PFSK-1 (cell line): ENCODE measurements around the gene TPSD1.

Source experiments
- FOXP2 ChIP-seq: optimal IDR thresholded peaks from 2 replicates; pipeline ENCODE3; 2011; ENCODE audit warnings: borderline replicate concordance, control low read depth, inconsistent platforms; ENCODE audit not compliant: insufficient read depth; ENCODE audit errors: extremely low read length, extremely low read depth
- POLR2AphosphoS5 ChIP-seq: IDR thresholded peaks from 2 replicates; pipeline ENCODE4 v1.6.1; 2012; ENCODE audit warnings: low read depth, mild to moderate bottlenecking, control low read depth, low read length, moderate library complexity
- SIN3A ChIP-seq: IDR thresholded peaks from 2 replicates; pipeline ENCODE4 v1.6.1; 2012; ENCODE audit warnings: mild to moderate bottlenecking, low read length, moderate library complexity, borderline replicate concordance; ENCODE audit not compliant: insufficient read depth
- TF ChIP-seq, protein P1 (sequence below), 2 experiments: IDR thresholded peaks; 2 replicates each; pipeline versions ENCODE4 v1.6.1 to v1.8.0; 2011 to 2012; ENCODE audit warnings: low read depth in 2 of 2, low read length in 2 of 2, control low read depth in 1 of 2, inconsistent platforms in 1 of 2, mild to moderate bottlenecking in 1 of 2, moderate library complexity in 1 of 2; ENCODE audit not compliant: insufficient read depth in 1 of 2

DNA sequence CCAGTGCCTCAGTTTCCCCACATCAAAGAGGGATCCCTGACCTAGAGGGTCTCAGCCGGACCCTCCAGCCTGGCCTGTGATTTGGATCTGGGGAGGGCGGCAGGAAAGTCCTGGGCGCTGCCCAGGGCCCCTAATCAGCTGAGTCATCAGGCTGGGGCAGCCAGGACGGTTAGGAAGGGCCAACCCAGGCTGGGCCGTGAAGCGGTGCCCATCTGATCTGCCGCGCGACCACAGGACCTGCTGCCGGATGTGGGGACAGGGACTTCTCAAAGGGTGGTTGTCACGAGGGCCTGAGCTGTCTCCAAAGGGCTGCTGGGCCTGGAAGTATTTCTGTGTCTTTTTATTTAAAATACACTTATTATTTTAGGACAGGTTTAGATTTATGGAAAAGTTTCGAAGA is 11.0 kb upstream of the TPSD1 start:
- no peak for TF ChIP-seq POLR2AphosphoS5
- no peak for TF ChIP-seq SIN3A
- TF ChIP-seq FOXP2: no peak
- TF ChIP-seq, protein P1, sequence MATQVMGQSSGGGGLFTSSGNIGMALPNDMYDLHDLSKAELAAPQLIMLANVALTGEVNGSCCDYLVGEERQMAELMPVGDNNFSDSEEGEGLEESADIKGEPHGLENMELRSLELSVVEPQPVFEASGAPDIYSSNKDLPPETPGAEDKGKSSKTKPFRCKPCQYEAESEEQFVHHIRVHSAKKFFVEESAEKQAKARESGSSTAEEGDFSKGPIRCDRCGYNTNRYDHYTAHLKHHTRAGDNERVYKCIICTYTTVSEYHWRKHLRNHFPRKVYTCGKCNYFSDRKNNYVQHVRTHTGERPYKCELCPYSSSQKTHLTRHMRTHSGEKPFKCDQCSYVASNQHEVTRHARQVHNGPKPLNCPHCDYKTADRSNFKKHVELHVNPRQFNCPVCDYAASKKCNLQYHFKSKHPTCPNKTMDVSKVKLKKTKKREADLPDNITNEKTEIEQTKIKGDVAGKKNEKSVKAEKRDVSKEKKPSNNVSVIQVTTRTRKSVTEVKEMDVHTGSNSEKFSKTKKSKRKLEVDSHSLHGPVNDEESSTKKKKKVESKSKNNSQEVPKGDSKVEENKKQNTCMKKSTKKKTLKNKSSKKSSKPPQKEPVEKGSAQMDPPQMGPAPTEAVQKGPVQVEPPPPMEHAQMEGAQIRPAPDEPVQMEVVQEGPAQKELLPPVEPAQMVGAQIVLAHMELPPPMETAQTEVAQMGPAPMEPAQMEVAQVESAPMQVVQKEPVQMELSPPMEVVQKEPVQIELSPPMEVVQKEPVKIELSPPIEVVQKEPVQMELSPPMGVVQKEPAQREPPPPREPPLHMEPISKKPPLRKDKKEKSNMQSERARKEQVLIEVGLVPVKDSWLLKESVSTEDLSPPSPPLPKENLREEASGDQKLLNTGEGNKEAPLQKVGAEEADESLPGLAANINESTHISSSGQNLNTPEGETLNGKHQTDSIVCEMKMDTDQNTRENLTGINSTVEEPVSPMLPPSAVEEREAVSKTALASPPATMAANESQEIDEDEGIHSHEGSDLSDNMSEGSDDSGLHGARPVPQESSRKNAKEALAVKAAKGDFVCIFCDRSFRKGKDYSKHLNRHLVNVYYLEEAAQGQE (IDR thresholded peaks at IDR 0.05; ENCODE audit: insufficient read depth in 1 of 2, low read depth in 2 of 2, low read length in 2 of 2): no peak
